Keratinocyte (primary cell): ENCODE data around the gene GPR107. TPM values are rescaled to one million over a fixed set of nuclear protein-coding genes. Genes with fewer than 3 reads are reported as not detected.

Experiments used
- DNase-seq: peaks from one replicate; pipeline ENCODE4 v3.0.0-alpha.2; 2011; ENCODE audit warnings: low read depth, missing footprints, low spot score
- FAIRE-seq: peaks from 2 replicates; lab custom pipeline; 2011; peaks lifted over from hg19 to GRCh38; lab: Jason Lieb, UNC
- H2AFZ ChIP-seq: 2 replicates; pipeline ENCODE4 v1.6.0; 2012; ENCODE audit warnings: low read length, control low read depth, inconsistent platforms; ENCODE audit not compliant: control insufficient read depth
- H3K27ac ChIP-seq: 2 replicates; pipeline ENCODE4 v1.5.1; 2011; ENCODE audit warnings: low read length; ENCODE audit not compliant: control insufficient read depth, insufficient read depth
- H3K27me3 ChIP-seq: 3 replicates; pipeline ENCODE4 v1.6.0; 2011; ENCODE audit warnings: low read length; ENCODE audit not compliant: control insufficient read depth, insufficient read depth; ENCODE audit errors: extremely low read depth
- H3K36me3 ChIP-seq, 2 experiments: 2 replicates in 1 of 2; 3 replicates in 1 of 2; pipeline ENCODE4 v1.5.1; 2011; ENCODE audit warnings: low read length in 2 of 2, mild to moderate bottlenecking in 1 of 2; ENCODE audit not compliant: control insufficient read depth in 2 of 2, insufficient read depth in 2 of 2; ENCODE audit errors: extremely low read depth in 1 of 2
- H3K4me1 ChIP-seq: 3 replicates; pipeline ENCODE4 v1.5.1; 2011; ENCODE audit warnings: low read length; ENCODE audit not compliant: control insufficient read depth, insufficient read depth; ENCODE audit errors: extremely low read depth
- H3K4me2 ChIP-seq: 3 replicates; pipeline ENCODE4 v1.6.0; 2011; ENCODE audit warnings: low read depth, low read length; ENCODE audit not compliant: control insufficient read depth, insufficient read depth; ENCODE audit errors: extremely low read depth
- H3K4me3 ChIP-seq, 3 experiments: fragments of 200-600 bp in 1 of 3; sonication (generic) in 1 of 3; 2 replicates in 2 of 3; 3 replicates in 1 of 3; pipeline ENCODE4 v1.5.1; 2011 to 2016; ENCODE audit warnings: low read length in 3 of 3, mild to moderate bottlenecking in 3 of 3, control low read depth in 2 of 3, inconsistent platforms in 1 of 3, low read depth in 1 of 3, mixed read lengths in 1 of 3, mixed run types in 1 of 3, moderate library complexity in 1 of 3; ENCODE audit not compliant: control insufficient read depth in 2 of 3, insufficient read depth in 2 of 3; ENCODE audit errors: extremely low read depth in 1 of 3
- H3K79me2 ChIP-seq: 2 replicates; pipeline ENCODE4 v1.6.0; 2012; ENCODE audit warnings: low read length; ENCODE audit not compliant: control insufficient read depth, insufficient read depth
- H3K9ac ChIP-seq: 3 replicates; pipeline ENCODE4 v1.6.0; 2011; ENCODE audit warnings: low read length; ENCODE audit not compliant: control insufficient read depth, insufficient read depth; ENCODE audit errors: extremely low read depth
- H3K9me1 ChIP-seq: 3 replicates; pipeline ENCODE4 v1.6.0; 2011; ENCODE audit warnings: low read length; ENCODE audit not compliant: control insufficient read depth, insufficient read depth; ENCODE audit errors: extremely low read depth
- H3K9me3 ChIP-seq: 2 replicates; pipeline ENCODE4 v1.5.1; 2012; ENCODE audit warnings: low read depth, low read length; ENCODE audit not compliant: control insufficient read depth
- H4K20me1 ChIP-seq: 3 replicates; pipeline ENCODE4 v1.6.0; 2011; ENCODE audit warnings: low read length; ENCODE audit not compliant: control insufficient read depth, insufficient read depth; ENCODE audit errors: extremely low read depth
- EZH2 ChIP-seq: IDR thresholded peaks from one replicate; pipeline ENCODE4 v1.6.1; 2012; ENCODE audit warnings: inconsistent platforms, mild to moderate bottlenecking, low read length, moderate library complexity
- dilution Hi-C: fragments of 300-500 bp; cut with MboI; formaldehyde crosslinking; loops from one replicate; pipeline ENCODE4 v1.7.0; 2020; ENCODE audit warnings: low sequenced_read_pairs; ENCODE audit not compliant: extremely low pct_ligation_motif_present
- polyA plus RNA-seq, 5 experiments: library from polyadenylated mRNA; depleted of rRNA in 3 of 5; stranded (reverse) in 3 of 5; stranded (forward) in 1 of 5; unstranded in 1 of 5; fragments of >200 nt; gene quantifications; 1 replicate in 1 of 5; 2 replicates in 3 of 5; 3 replicates in 1 of 5; pipeline versions ENCODE4 v1.2.1 to v1.2.3, GENCODE V29; 2011 to 2012; ENCODE audit warnings: missing spikeins in 2 of 5, low read depth in 1 of 5, low replicate concordance in 1 of 5
- TF ChIP-seq, protein P1 (sequence below), 3 experiments: IDR thresholded peaks in 1 of 3; conservative IDR thresholded peaks in 1 of 3; optimal IDR thresholded peaks in 1 of 3; 2 replicates in 2 of 3; 3 replicates in 1 of 3; pipeline versions ENCODE3 to v1.5.1; 2011; ENCODE audit warnings: low read length in 3 of 3, mild to moderate bottlenecking in 3 of 3, moderate library complexity in 2 of 3, control low read depth in 1 of 3, inconsistent platforms in 1 of 3; ENCODE audit not compliant: insufficient read depth in 2 of 3; ENCODE audit errors: extremely low read depth in 1 of 3

GPR107 gene
- polyA plus RNA-seq, 1 donor (not counting 4 experiments of a cell fraction or from before 2014, with no cell fraction given): 27.3 TPM

DNA sequence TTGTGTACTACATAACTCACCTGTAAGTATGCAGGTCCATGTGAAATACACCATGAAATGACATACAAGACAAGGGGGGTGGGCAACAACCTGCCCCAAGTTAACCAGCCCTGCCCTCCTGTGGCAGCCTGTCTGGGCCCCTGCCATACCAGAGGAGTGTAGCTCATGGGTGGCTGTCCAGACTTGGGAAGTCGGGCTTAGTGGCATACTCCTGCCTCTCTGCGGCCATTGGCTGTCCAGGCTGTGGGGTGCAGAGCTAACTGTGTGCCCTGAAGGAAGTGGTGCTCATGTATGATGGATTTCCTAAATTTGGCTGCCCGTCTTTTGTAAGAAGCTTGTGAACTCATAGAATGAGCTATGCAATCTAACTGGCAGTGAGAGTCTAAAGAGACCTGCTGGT lies 47.0 kb downstream of the GPR107 start:
- Histone ChIP-seq H3K4me3 (no peak overlapping the region), H3K9ac (no peak overlapping the region), H3K27ac (no peak overlapping the region), H3K4me1 (no peaks in the 10 kb centered on the region), H3K9me1 (peaks cover 2% of the 10 kb centered on the region), H3K79me2 (no peaks in the 10 kb centered on the region), H2AFZ (no peak overlapping the region), H3K4me2 (no peak overlapping the region), H3K36me3 (peaks cover 34 to 48% of the 10 kb centered on the region in 2 experiments), H3K9me3 (no peaks in the 10 kb centered on the region), H4K20me1 (no peaks in the 10 kb centered on the region), H3K27me3 (no peaks in the 10 kb centered on the region)
- no peak for DNase-seq
- dilution Hi-C loops: no loop called here
- no peak for FAIRE-seq
- TF ChIP-seq, protein P1, sequence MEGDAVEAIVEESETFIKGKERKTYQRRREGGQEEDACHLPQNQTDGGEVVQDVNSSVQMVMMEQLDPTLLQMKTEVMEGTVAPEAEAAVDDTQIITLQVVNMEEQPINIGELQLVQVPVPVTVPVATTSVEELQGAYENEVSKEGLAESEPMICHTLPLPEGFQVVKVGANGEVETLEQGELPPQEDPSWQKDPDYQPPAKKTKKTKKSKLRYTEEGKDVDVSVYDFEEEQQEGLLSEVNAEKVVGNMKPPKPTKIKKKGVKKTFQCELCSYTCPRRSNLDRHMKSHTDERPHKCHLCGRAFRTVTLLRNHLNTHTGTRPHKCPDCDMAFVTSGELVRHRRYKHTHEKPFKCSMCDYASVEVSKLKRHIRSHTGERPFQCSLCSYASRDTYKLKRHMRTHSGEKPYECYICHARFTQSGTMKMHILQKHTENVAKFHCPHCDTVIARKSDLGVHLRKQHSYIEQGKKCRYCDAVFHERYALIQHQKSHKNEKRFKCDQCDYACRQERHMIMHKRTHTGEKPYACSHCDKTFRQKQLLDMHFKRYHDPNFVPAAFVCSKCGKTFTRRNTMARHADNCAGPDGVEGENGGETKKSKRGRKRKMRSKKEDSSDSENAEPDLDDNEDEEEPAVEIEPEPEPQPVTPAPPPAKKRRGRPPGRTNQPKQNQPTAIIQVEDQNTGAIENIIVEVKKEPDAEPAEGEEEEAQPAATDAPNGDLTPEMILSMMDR (optimal IDR thresholded peaks at IDR 0.05 in 1 of 3, IDR thresholded peaks at IDR 0.05 in 1 of 3, conservative IDR thresholded peaks at IDR 0.05 in 1 of 3; ENCODE audit: extremely low read depth in 1 of 3, insufficient read depth in 2 of 3, low read length in 3 of 3): no peak
- TF ChIP-seq EZH2: no peak

DNA sequence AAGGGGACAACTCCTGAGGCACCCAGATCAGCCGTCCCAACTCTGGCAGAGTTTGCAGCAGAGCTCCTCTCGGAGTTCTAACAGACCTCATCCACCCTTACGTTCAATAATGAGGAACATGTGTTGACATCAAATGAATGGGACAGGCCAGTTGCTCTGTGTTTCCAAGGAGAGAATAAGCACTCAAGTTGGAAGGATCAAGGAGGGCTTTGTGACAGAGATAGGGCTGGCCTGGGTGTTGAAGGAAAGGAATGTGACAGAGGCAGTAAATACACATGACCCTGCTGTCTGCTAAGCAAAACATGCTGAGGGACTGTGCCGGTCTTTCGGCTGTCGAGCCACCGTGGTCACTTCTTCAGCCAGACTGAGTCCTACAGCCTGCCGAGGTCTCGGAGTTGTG lies 48.2 kb downstream of the GPR107 start:
- DNase-seq: no peak
- dilution Hi-C loops: no loop called here
- no peak for FAIRE-seq
- Histone ChIP-seq H3K27me3 (no peaks in the 10 kb centered on the region), H3K4me3 (no peak overlapping the region), H4K20me1 (no peaks in the 10 kb centered on the region), H3K4me2 (no peak overlapping the region), H3K9ac (no peak overlapping the region), H2AFZ (no peak overlapping the region), H3K4me1 (no peaks in the 10 kb centered on the region), H3K36me3 (peaks cover 31 to 47% of the 10 kb centered on the region in 2 experiments), H3K79me2 (no peaks in the 10 kb centered on the region), H3K9me1 (peaks cover 2% of the 10 kb centered on the region), H3K27ac (no peak overlapping the region), H3K9me3 (no peaks in the 10 kb centered on the region)
- no peak for TF ChIP-seq EZH2
- TF ChIP-seq, protein P1 (optimal IDR thresholded peaks at IDR 0.05 in 1 of 3, IDR thresholded peaks at IDR 0.05 in 1 of 3, conservative IDR thresholded peaks at IDR 0.05 in 1 of 3; ENCODE audit: extremely low read depth in 1 of 3, insufficient read depth in 2 of 3, low read length in 3 of 3): no peak
